T-helper 9 cell (primary cell): ENCODE measurements around the gene AUTS2.

Experiments
- DNase-seq: peaks from one replicate; pipeline ENCODE4 v3.0.0-alpha.2; 2020

The AUTS2 gene

GRCh38 chr7:69799048-69799697, 200.9 kb downstream of the AUTS2 start:
- no peak for DNase-seq

- DNase-seq: no peak
Observed at GRCh38 chr7:69799990-69800389, 201.7 kb downstream of the AUTS2 start.

GRCh38 chr7:69800495-69800894, 202.2 kb downstream of the AUTS2 start:
- DNase-seq: no peak

GRCh38 chr7:69801729-69802682, 203.7 kb downstream of the AUTS2 start:
- no peak for DNase-seq

- DNase-seq: no peak
Observed at GRCh38 chr7:69803699-69804516, 205.6 kb downstream of the AUTS2 start.

- DNase-seq: no peak
Observed at GRCh38 chr7:69804962-69805361, 206.7 kb downstream of the AUTS2 start.

- no peak for DNase-seq
Observed at GRCh38 chr7:69808391-69808790, 210.1 kb downstream of the AUTS2 start.

- no peak for DNase-seq
Observed at GRCh38 chr7:69811476-69812308, 213.4 kb downstream of the AUTS2 start.

GRCh38 chr7:69812756-69813155, 214.5 kb downstream of the AUTS2 start:
- no peak for DNase-seq

GRCh38 chr7:69813637-69814240, 215.5 kb downstream of the AUTS2 start:
- no peak for DNase-seq

- no peak for DNase-seq
Observed at GRCh38 chr7:69814421-69814962, 216.2 kb downstream of the AUTS2 start.

GRCh38 chr7:69816501-69816900, 218.2 kb downstream of the AUTS2 start:
- DNase-seq: no peak

GRCh38 chr7:69817121-69817520, 218.8 kb downstream of the AUTS2 start:
- no peak for DNase-seq

GRCh38 chr7:69817841-69818635, 219.8 kb downstream of the AUTS2 start:
- no peak for DNase-seq

GRCh38 chr7:69818636-69819332, 220.5 kb downstream of the AUTS2 start:
- DNase-seq: no peak

- no peak for DNase-seq
Observed at GRCh38 chr7:69819333-69819705, 221.0 kb downstream of the AUTS2 start.

GRCh38 chr7:69820479-69821192, 222.4 kb downstream of the AUTS2 start:
- DNase-seq: no peak

- DNase-seq: no peak
Observed at GRCh38 chr7:69822386-69822785, 224.1 kb downstream of the AUTS2 start.

- no peak for DNase-seq
Observed at GRCh38 chr7:69823151-69823744, 225.0 kb downstream of the AUTS2 start.
